Subcutaneous abdominal adipose tissue (tissue), 5 donors: ENCODE measurements around the gene ATXN1.

Source experiments
- H3K27ac ChIP-seq: one replicate; pipeline ENCODE4 v1.7.0; 2013; ENCODE audit warnings: low read depth, mild to moderate bottlenecking, inconsistent platforms, low read length, moderate library complexity
- H3K27me3 ChIP-seq, 5 donors: one replicate each; pipeline ENCODE4 v1.7.0; 2013; ENCODE audit warnings: low read length in 5 of 5, inconsistent platforms in 1 of 5; ENCODE audit not compliant: control insufficient read depth in 5 of 5, insufficient read depth in 4 of 5
- H3K36me3 ChIP-seq, 5 donors: one replicate each; pipeline ENCODE4 v1.7.0; 2013; ENCODE audit warnings: low read length in 5 of 5; ENCODE audit not compliant: control insufficient read depth in 5 of 5, insufficient read depth in 5 of 5
- H3K4me1 ChIP-seq, 5 donors: one replicate each; pipeline ENCODE4 v1.7.0; 2013; ENCODE audit warnings: low read length in 5 of 5, mild to moderate bottlenecking in 3 of 5, moderate library complexity in 1 of 5; ENCODE audit not compliant: control insufficient read depth in 5 of 5, insufficient read depth in 5 of 5
- H3K4me3 ChIP-seq, 5 donors: one replicate each; pipeline ENCODE4 v1.7.0; 2013; ENCODE audit warnings: low read length in 5 of 5, low read depth in 1 of 5
- H3K9ac ChIP-seq, 5 donors: one replicate each; pipeline ENCODE4 v1.7.0; 2013; ENCODE audit warnings: low read length in 5 of 5, mild to moderate bottlenecking in 4 of 5, moderate library complexity in 3 of 5
- H3K9me3 ChIP-seq, 5 donors: one replicate each; pipeline ENCODE4 v1.7.0; 2013; ENCODE audit warnings: low read length in 5 of 5; ENCODE audit not compliant: control insufficient read depth in 5 of 5
- donor health status: healthy.
- donor health status: healthy.
- donor health status: healthy.
- donor health status: healthy.
- donor health status: healthy.

Gene ATXN1

GRCh38 chr6:16258709-16259075, 502.6 kb downstream of the ATXN1 start:
- no peaks in the 10 kb centered on the region for H3K27me3 ChIP-seq
- peaks cover 0 to 4% (median 0%) of the 10 kb centered on the region in 5 donors for H3K9me3 ChIP-seq
- H3K4me1 ChIP-seq, result no peaks in the 10 kb centered on the region
- H3K36me3 ChIP-seq, result no peaks in the 10 kb centered on the region
- no peak overlapping the region for H3K9ac ChIP-seq
- H3K27ac ChIP-seq, result no peak overlapping the region
- H3K4me3 ChIP-seq, result no peak overlapping the region

- Histone ChIP-seq H3K27ac (no peak overlapping the region), H3K4me1 (no peaks in the 10 kb centered on the region), H3K9me3 (peaks cover 0 to 4% (median 0%) of the 10 kb centered on the region in 5 donors), H3K4me3 (no peak overlapping the region), H3K36me3 (no peaks in the 10 kb centered on the region), H3K9ac (no peak overlapping the region), H3K27me3 (no peaks in the 10 kb centered on the region)
Measured at GRCh38 chr6:16257999-16258708, 503.1 kb downstream of the ATXN1 start.

GRCh38 chr6:16256781-16257180, 504.5 kb downstream of the ATXN1 start:
- Histone ChIP-seq H3K9ac (no peak overlapping the region), H3K27ac (no peak overlapping the region), H3K27me3 (no peaks in the 10 kb centered on the region), H3K9me3 (peaks cover 0 to 4% (median 0%) of the 10 kb centered on the region in 5 donors), H3K4me3 (no peak overlapping the region), H3K4me1 (no peaks in the 10 kb centered on the region), H3K36me3 (no peaks in the 10 kb centered on the region)

GRCh38 chr6:16254535-16254934, 506.7 kb downstream of the ATXN1 start:
- no peak overlapping the region for H3K4me3 ChIP-seq
- H3K4me1 ChIP-seq, result no peaks in the 10 kb centered on the region
- no peaks in the 10 kb centered on the region for H3K36me3 ChIP-seq

GRCh38 chr6:16253399-16254144, 507.7 kb downstream of the ATXN1 start:
- Histone ChIP-seq H3K4me1 (no peaks in the 10 kb centered on the region), H3K36me3 (no peaks in the 10 kb centered on the region), H3K27me3 (no peaks in the 10 kb centered on the region), H3K4me3 (no peak overlapping the region), H3K27ac (no peak overlapping the region), H3K9ac (no peak overlapping the region), H3K9me3 (peaks cover 0 to 4% (median 0%) of the 10 kb centered on the region in 5 donors)

More at GRCh38 chr6:16254535-16254934, 506.7 kb downstream of the ATXN1 start:
- no peak overlapping the region for H3K27ac ChIP-seq
- H3K9ac ChIP-seq, result no peak overlapping the region
- peaks cover 0 to 4% (median 0%) of the 10 kb centered on the region in 5 donors for H3K9me3 ChIP-seq
- no peaks in the 10 kb centered on the region for H3K27me3 ChIP-seq

- H3K27ac ChIP-seq, result no peak overlapping the region
- H3K9ac ChIP-seq, result no peak overlapping the region
- no peaks in the 10 kb centered on the region for H3K4me1 ChIP-seq
- H3K9me3 ChIP-seq, result peaks cover 0 to 3% (median 0%) of the 10 kb centered on the region in 5 donors
- no peaks in the 10 kb centered on the region for H3K27me3 ChIP-seq
- no peak overlapping the region for H3K4me3 ChIP-seq
- no peaks in the 10 kb centered on the region for H3K36me3 ChIP-seq
Measured at GRCh38 chr6:16252686-16253299, 508.5 kb downstream of the ATXN1 start.

GRCh38 chr6:16251706-16252105, 509.6 kb downstream of the ATXN1 start:
- Histone ChIP-seq H3K27me3 (no peaks in the 10 kb centered on the region), H3K36me3 (no peaks in the 10 kb centered on the region), H3K4me3 (no peak overlapping the region), H3K27ac (no peak overlapping the region), H3K9me3 (no peaks in the 10 kb centered on the region), H3K4me1 (no peaks in the 10 kb centered on the region), H3K9ac (no peak overlapping the region)

- Histone ChIP-seq H3K4me3 (no peak overlapping the region), H3K4me1 (no peaks in the 10 kb centered on the region), H3K27me3 (no peaks in the 10 kb centered on the region), H3K9me3 (no peaks in the 10 kb centered on the region), H3K9ac (no peak overlapping the region), H3K36me3 (no peaks in the 10 kb centered on the region), H3K27ac (no peak overlapping the region)
Measured at GRCh38 chr6:16249971-16250370, 511.3 kb downstream of the ATXN1 start.
